GM19351 (cell line): ENCODE data around the gene ENPP3.

Experiments used
- ATAC-seq: cut with Tn5 transposase; IDR thresholded peaks from one replicate; pipeline ENCODE4 v1.9.1; 2021; ENCODE audit warnings: mild to moderate bottlenecking, moderate library complexity; ENCODE audit not compliant: unreplicated experiment

The ENPP3 gene

DNA sequence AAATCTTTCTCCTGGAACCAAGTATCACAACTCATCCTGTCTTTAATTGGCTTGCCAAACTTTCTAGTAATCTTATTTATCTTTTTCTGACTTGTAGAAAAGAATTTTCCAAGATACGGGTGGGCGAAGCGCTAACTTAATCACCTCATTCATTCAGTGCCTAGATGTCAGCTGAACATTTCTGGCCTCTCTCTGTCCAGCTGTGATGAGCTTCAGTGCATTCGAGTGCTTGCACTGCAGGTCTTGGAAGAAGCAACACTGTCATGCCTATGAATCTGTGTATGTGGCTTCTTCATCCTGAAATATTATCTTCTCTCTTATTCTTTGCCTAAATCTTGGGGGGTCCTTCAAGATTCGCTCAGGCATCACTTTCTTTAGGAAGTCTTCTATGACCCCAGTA, 154.4 kb downstream of the ENPP3 start:
- ATAC-seq: no peak

DNA sequence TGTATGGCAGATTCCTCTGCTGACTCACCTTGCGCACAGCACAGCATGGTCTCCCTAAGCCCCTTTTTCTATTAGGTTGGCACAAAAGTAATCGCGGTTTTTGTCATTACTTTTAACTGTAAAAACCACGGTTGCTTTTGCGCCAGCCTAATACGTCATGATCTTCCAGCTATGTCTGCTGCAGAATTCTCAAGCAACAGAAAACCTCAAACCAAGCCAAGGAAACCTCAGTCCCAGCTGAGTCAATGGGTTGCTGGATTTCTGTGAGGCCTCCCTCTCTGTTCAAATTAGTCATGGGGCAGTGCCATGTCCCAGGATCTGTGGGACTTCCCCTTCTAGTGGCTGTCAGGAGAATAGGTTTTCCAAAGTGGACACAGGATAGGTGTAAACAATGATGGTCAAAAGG, 155.0 kb downstream of the ENPP3 start:
- ATAC-seq: no peak

DNA sequence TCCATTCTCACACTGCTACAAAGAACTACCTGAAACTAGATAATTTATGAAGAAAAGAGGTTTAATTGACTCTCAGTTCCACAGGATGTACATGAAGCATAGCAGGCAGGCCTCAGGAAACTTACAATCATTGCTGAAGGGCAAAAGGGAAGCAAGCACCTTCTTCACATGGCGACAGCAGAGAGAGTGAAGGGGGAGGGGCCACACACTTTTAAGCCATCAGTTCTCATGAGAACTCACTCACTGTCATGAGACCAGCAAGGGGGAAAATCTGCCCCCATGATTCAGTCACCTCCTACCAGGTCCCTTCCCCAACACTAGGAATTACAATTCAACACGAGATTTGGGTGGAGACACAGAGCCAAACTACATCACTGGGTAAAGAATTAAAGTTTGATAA, 158.3 kb downstream of the ENPP3 start:
- ATAC-seq: no peak
